GM10266 (cell line): ENCODE measurements around the gene CARNS1.
A peak's percentile ranks its signal among the peaks of the same experiment; 100 is the strongest.

ENCODE experiments used
- DNase-seq: peaks from one replicate; pipeline ENCODE4 v3.0.0; 2012; ENCODE audit errors: extremely low spot score
- CTCF ChIP-seq: IDR thresholded peaks from 2 replicates; pipeline ENCODE4 v1.5.1; 2012; ENCODE audit warnings: mild to moderate bottlenecking, low read depth; ENCODE audit not compliant: control insufficient read depth, insufficient read depth; ENCODE audit errors: missing control alignments

The CARNS1 gene

GRCh38 chr11:67387069-67387468, 28.4 kb upstream of the CARNS1 start:
- no peak for TF ChIP-seq CTCF

GRCh38 chr11:67387518-67387917, 28.0 kb upstream of the CARNS1 start:
- TF ChIP-seq CTCF = no peak
- no peak for DNase-seq

More at GRCh38 chr11:67387069-67387468, 28.4 kb upstream of the CARNS1 start:
- DNase-seq = no peak

GRCh38 chr11:67389477-67389876, 26.0 kb upstream of the CARNS1 start:
- DNase-seq = no peak

GRCh38 chr11:67390947-67391303, 24.6 kb upstream of the CARNS1 start:
- DNase-seq = no peak
- no peak for TF ChIP-seq CTCF

More at GRCh38 chr11:67389477-67389876, 26.0 kb upstream of the CARNS1 start:
- TF ChIP-seq CTCF = peak; percentile 80

GRCh38 chr11:67391304-67392182, 23.9 kb upstream of the CARNS1 start, which contains the start of gene RAD9A:
Gene RAD9A, plus strand, starts transcription at chr11:67391986. Its CDS starts 59 bp downstream, at chr11:67392045.
- no peak for TF ChIP-seq CTCF

GRCh38 chr11:67392183-67392715, 23.2 kb upstream of the CARNS1 start:
- TF ChIP-seq CTCF = no peak

More at GRCh38 chr11:67391304-67392182, 23.9 kb upstream of the CARNS1 start, which contains the start of gene RAD9A:
- DNase-seq = peak; percentile 98

GRCh38 chr11:67393437-67393836, 22.0 kb upstream of the CARNS1 start:
- TF ChIP-seq CTCF = no peak
- no peak for DNase-seq

More at GRCh38 chr11:67392183-67392715, 23.2 kb upstream of the CARNS1 start:
- DNase-seq = no peak
